Dendritic cell treated with granulocyte-macrophage colony-stimulating factor and Interleukin-4, amounts not matched to agents 40 ng/mL and 50 ng/mL, for 4 days (primary cell): ENCODE results near the gene CHTF8.
A peak's percentile ranks its signal among the peaks of the same experiment; 100 is the strongest.
"Not testable (repeated sequence)": the region's sequence is repeated elsewhere in the genome, so short reads cannot be mapped to it uniquely, and the experiment has no call there.

Source experiments
- H3K27ac Mint-ChIP-seq: one replicate; pipeline ENCODE4 v1.8.0; 2022; ENCODE audit warnings: mild to moderate bottlenecking, mixed read lengths
- H3K27me3 Mint-ChIP-seq: one replicate; pipeline ENCODE4 v1.8.0; 2022; ENCODE audit warnings: mild to moderate bottlenecking, mixed read lengths
- H3K36me3 Mint-ChIP-seq: one replicate; pipeline ENCODE4 v1.8.0; 2022; ENCODE audit warnings: low read depth, mixed read lengths
- H3K4me1 Mint-ChIP-seq: one replicate; pipeline ENCODE4 v1.8.0; 2022; ENCODE audit warnings: low read depth, mixed read lengths
- H3K4me3 Mint-ChIP-seq: one replicate; pipeline ENCODE4 v1.8.0; 2022; ENCODE audit warnings: mild to moderate bottlenecking, moderate library complexity, mixed read lengths
- H3K9me3 Mint-ChIP-seq: one replicate; pipeline ENCODE4 v1.8.0; 2022; ENCODE audit warnings: mixed read lengths
- intact Hi-C: fragments of 100-400 bp; cut with micrococcal nuclease; formaldehyde crosslinking; loops from one replicate; pipeline ENCODE4 v1.15.0; 2022

CHTF8 gene

GRCh38 chr16:69157196-69157595 is 24.8 kb upstream of the CHTF8 start:
- Mint-ChIP-seq H3K4me3 (no peak overlapping the region), H3K27ac (no peak overlapping the region), H3K36me3 (peaks cover 97% of the 10 kb centered on the region)

GRCh38 chr16:69150146-69150865 is 17.9 kb upstream of the CHTF8 start:
- no peak overlapping the region for H3K4me3 Mint-ChIP-seq
- H3K9me3 Mint-ChIP-seq: no peaks in the 10 kb centered on the region

More at GRCh38 chr16:69157196-69157595, 24.8 kb upstream of the CHTF8 start:
- H3K27me3 Mint-ChIP-seq: no peaks in the 10 kb centered on the region
- intact Hi-C loops: loop anchor here (10.0 kb wide), 1 partner anchor 68 kb away; no protein-coding TSS in a partner anchor
- no peaks in the 10 kb centered on the region for H3K9me3 Mint-ChIP-seq
- peaks cover 5% of the 10 kb centered on the region for H3K4me1 Mint-ChIP-seq

GRCh38 chr16:69149621-69150020 is 17.2 kb upstream of the CHTF8 start:
- H3K4me3 Mint-ChIP-seq, H3K4me1 Mint-ChIP-seq, H3K9me3 Mint-ChIP-seq, H3K27ac Mint-ChIP-seq, H3K27me3 Mint-ChIP-seq: not testable (repeated sequence)
- intact Hi-C loops: loop anchor here (1.0 to 10.0 kb wide), 3 partner anchors 38 to 138 kb away; partner anchors contain the start of gene SNTB2
- H3K36me3 Mint-ChIP-seq: peaks cover 87% of the 10 kb centered on the region

More at GRCh38 chr16:69150146-69150865, 17.9 kb upstream of the CHTF8 start:
- Mint-ChIP-seq H3K27ac (no peak overlapping the region), H3K36me3 (peaks cover 87% of the 10 kb centered on the region), H3K4me1 (no peaks in the 10 kb centered on the region), H3K27me3 (no peaks in the 10 kb centered on the region)
- intact Hi-C loops: loop anchor here (1.0 to 10.0 kb wide), 3 partner anchors 37 to 137 kb away; partner anchors contain the start of gene SNTB2

- Mint-ChIP-seq H3K27me3 (no peaks in the 10 kb centered on the region), H3K36me3 (peaks cover 88% of the 10 kb centered on the region), H3K4me3 (no peak overlapping the region), H3K4me1 (no peaks in the 10 kb centered on the region), H3K27ac (no peak overlapping the region), H3K9me3 (no peaks in the 10 kb centered on the region)
- intact Hi-C loops: no loop called here
Observed at GRCh38 chr16:69145658-69146057, 13.3 kb upstream of the CHTF8 start.

GRCh38 chr16:69143116-69143515 is 10.7 kb upstream of the CHTF8 start:
- Mint-ChIP-seq H3K27ac (no peak overlapping the region), H3K9me3 (no peaks in the 10 kb centered on the region), H3K4me1 (no peaks in the 10 kb centered on the region), H3K27me3 (no peaks in the 10 kb centered on the region), H3K4me3 (no peak overlapping the region), H3K36me3 (peaks cover 93% of the 10 kb centered on the region)
- intact Hi-C loops: no loop called here

GRCh38 chr16:69141936-69142335 is 9.5 kb upstream of the CHTF8 start:
- intact Hi-C loops: no loop called here
- no peak overlapping the region for H3K27ac Mint-ChIP-seq
- peaks cover 98% of the 10 kb centered on the region for H3K36me3 Mint-ChIP-seq
- H3K4me3 Mint-ChIP-seq: no peak overlapping the region
- no peaks in the 10 kb centered on the region for H3K27me3 Mint-ChIP-seq
- H3K4me1 Mint-ChIP-seq: no peaks in the 10 kb centered on the region
- H3K9me3 Mint-ChIP-seq: no peaks in the 10 kb centered on the region

GRCh38 chr16:69141014-69141413 is 8.6 kb upstream of the CHTF8 start:
- Mint-ChIP-seq H3K27me3 (no peaks in the 10 kb centered on the region), H3K27ac (no peak overlapping the region), H3K4me1 (peaks cover 4% of the 10 kb centered on the region), H3K4me3 (no peak overlapping the region), H3K36me3 (peaks cover 100% of the 10 kb centered on the region), H3K9me3 (no peaks in the 10 kb centered on the region)
- intact Hi-C loops: no loop called here

- intact Hi-C loops, H3K27me3 Mint-ChIP-seq, H3K27ac Mint-ChIP-seq, H3K9me3 Mint-ChIP-seq, H3K4me3 Mint-ChIP-seq: not testable (repeated sequence)
- Mint-ChIP-seq H3K4me1 (peaks cover 13% of the 10 kb centered on the region), H3K36me3 (peaks cover 93% of the 10 kb centered on the region)
Observed at GRCh38 chr16:69139464-69139863, 7.1 kb upstream of the CHTF8 start.

GRCh38 chr16:69138608-69139007 is 6.2 kb upstream of the CHTF8 start:
- Mint-ChIP-seq H3K36me3 (peaks cover 85% of the 10 kb centered on the region), H3K27me3 (no peaks in the 10 kb centered on the region), H3K27ac (no peak overlapping the region), H3K9me3 (no peaks in the 10 kb centered on the region), H3K4me1 (peaks cover 20% of the 10 kb centered on the region), H3K4me3 (no peak overlapping the region)
- intact Hi-C loops: no loop called here

- Mint-ChIP-seq H3K36me3 (peaks cover 61% of the 10 kb centered on the region), H3K27ac (peak overlapping the region; percentile 88), H3K4me1 (peaks cover 43% of the 10 kb centered on the region), H3K4me3 (peak overlapping the region; percentile 84), H3K27me3 (no peaks in the 10 kb centered on the region), H3K9me3 (no peaks in the 10 kb centered on the region)
- intact Hi-C loops: loop anchor here (2.0 kb wide), 1 partner anchor 177 kb away; the partner anchor contains the start of gene VPS4A
Observed at GRCh38 chr16:69133373-69133954, 1.1 kb upstream of the CHTF8 start.

GRCh38 chr16:69131839-69132423 is 457 bp downstream of the CHTF8 start:
- peaks cover 60% of the 10 kb centered on the region for H3K36me3 Mint-ChIP-seq
- H3K27ac Mint-ChIP-seq: peak overlapping the region; percentile 88
- peaks cover 54% of the 10 kb centered on the region for H3K4me1 Mint-ChIP-seq
- no peaks in the 10 kb centered on the region for H3K27me3 Mint-ChIP-seq
- peak overlapping the region; percentile 84 for H3K4me3 Mint-ChIP-seq
- intact Hi-C loops: loop anchor here (2.0 kb wide), 1 partner anchor 179 kb away; the partner anchor contains the start of gene VPS4A
- H3K9me3 Mint-ChIP-seq: no peaks in the 10 kb centered on the region

- H3K36me3 Mint-ChIP-seq: peaks cover 59% of the 10 kb centered on the region
- intact Hi-C loops: no loop called here
- peaks cover 54% of the 10 kb centered on the region for H3K4me1 Mint-ChIP-seq
- H3K27ac Mint-ChIP-seq: peak overlapping the region; percentile 88
- H3K27me3 Mint-ChIP-seq: no peaks in the 10 kb centered on the region
- H3K9me3 Mint-ChIP-seq: no peaks in the 10 kb centered on the region
- H3K4me3 Mint-ChIP-seq: peak overlapping the region; percentile 84
Observed at GRCh38 chr16:69131167-69131838, 1.1 kb downstream of the CHTF8 start.

- Mint-ChIP-seq H3K4me3 (no peak overlapping the region), H3K36me3 (peaks cover 55% of the 10 kb centered on the region), H3K9me3 (no peaks in the 10 kb centered on the region), H3K27ac (no peak overlapping the region), H3K27me3 (no peaks in the 10 kb centered on the region), H3K4me1 (peaks cover 51% of the 10 kb centered on the region)
- intact Hi-C loops: no loop called here
Observed at GRCh38 chr16:69130461-69130860, 1.9 kb downstream of the CHTF8 start.
